Thoracic aorta (tissue), 2 donors: Measurements from ENCODE around the gene MIER2. TPM values are rescaled to one million over a fixed set of nuclear protein-coding genes. Genes with fewer than 3 reads are reported as not detected.
"Not testable (repeated sequence)": the region's sequence is repeated elsewhere in the genome, so short reads cannot be mapped to it uniquely, and the experiment has no call there.

Source experiments
- ATAC-seq: fragments of 150-250 bp; one replicate; pipeline ENCODE4 v1.8.0; 2017; ENCODE audit warnings: low read depth; ENCODE audit not compliant: insufficient number of reproducible peaks, low FRiP score
- DNase-seq: peaks from one replicate; pipeline ENCODE4 v3.0.0-alpha.2; 2020; ENCODE audit warnings: low spot score
- H3K27ac ChIP-seq, 2 donors: fragments of 200-600 bp; sonication (generic); 1 replicate in 1 of 2; 2 replicates in 1 of 2; pipeline ENCODE4 v1.5.1; 2016; ENCODE audit warnings: mild to moderate bottlenecking in 2 of 2, moderate library complexity in 2 of 2
- H3K27me3 ChIP-seq: fragments of 200-600 bp; sonication (generic); replicated peaks from 2 replicates; pipeline ENCODE4 v1.6.0; 2016; ENCODE audit warnings: mild to moderate bottlenecking; ENCODE audit not compliant: insufficient read depth
- H3K36me3 ChIP-seq: fragments of 200-600 bp; sonication (generic); one replicate; pipeline ENCODE4 v1.5.1; 2016
- H3K4me1 ChIP-seq, 2 donors: fragments of 200-600 bp; sonication (generic); 1 replicate in 1 of 2; 2 replicates in 1 of 2; pipeline versions ENCODE4 v1.5.1 to v1.6.0; 2016; ENCODE audit warnings: low read depth in 2 of 2, mild to moderate bottlenecking in 1 of 2; ENCODE audit not compliant: control insufficient read depth in 1 of 2
- H3K4me3 ChIP-seq: fragments of 200-600 bp; sonication (generic); 2 replicates; pipeline ENCODE4 v1.5.1; 2016; ENCODE audit warnings: mild to moderate bottlenecking
- H3K9me3 ChIP-seq: fragments of 200-600 bp; sonication (generic); 2 replicates; pipeline ENCODE4 v1.5.1; 2016
- total RNA-seq, 2 donors: library from RNA; depleted of rRNA; stranded (reverse); fragments of >200 nt; gene quantifications; one replicate each; pipeline versions ENCODE4 v1.1.0 to v1.2.3, GENCODE V29; 2016
- TF ChIP-seq, protein P1 (sequence below): fragments of 200-600 bp; sonication (generic); IDR thresholded peaks from one replicate; pipeline ENCODE4 v1.5.1; 2019; ENCODE audit warnings: antibody characterized with exemption

The MIER2 gene
- total RNA-seq, 2 donors from 2014 or later = 8.8 to 43.6 TPM

DNA sequence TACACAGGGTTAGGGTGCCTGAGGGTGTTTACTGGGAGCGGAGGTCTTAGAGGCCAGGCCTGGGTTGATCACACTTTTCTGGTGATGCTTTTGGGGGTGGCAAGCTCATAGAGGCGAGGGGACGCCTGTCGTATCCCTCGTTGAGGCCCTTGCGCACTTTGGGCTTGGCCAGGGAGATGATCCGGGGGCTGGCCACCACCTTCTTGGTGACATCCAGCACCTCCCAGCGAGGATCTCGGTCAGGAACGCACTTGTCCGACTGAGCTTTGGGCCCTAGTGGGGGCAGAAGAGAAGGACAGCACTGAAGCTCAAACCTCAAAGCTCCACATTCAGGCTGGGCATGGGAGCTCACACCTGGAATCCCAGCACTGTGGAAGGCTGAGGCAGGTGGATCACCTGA lies 17.6 kb upstream of the MIER2 start:
- no peak overlapping the region for H3K4me3 ChIP-seq
- H3K27ac ChIP-seq = no peak overlapping the region
- H3K9me3 ChIP-seq = no peaks in the 10 kb centered on the region
- H3K36me3 ChIP-seq = no peaks in the 10 kb centered on the region
- ATAC-seq (no peak), DNase-seq (no peak)
- no peaks in the 10 kb centered on the region for H3K4me1 ChIP-seq
- H3K27me3 ChIP-seq = no peaks in the 10 kb centered on the region
- TF ChIP-seq, protein P1, sequence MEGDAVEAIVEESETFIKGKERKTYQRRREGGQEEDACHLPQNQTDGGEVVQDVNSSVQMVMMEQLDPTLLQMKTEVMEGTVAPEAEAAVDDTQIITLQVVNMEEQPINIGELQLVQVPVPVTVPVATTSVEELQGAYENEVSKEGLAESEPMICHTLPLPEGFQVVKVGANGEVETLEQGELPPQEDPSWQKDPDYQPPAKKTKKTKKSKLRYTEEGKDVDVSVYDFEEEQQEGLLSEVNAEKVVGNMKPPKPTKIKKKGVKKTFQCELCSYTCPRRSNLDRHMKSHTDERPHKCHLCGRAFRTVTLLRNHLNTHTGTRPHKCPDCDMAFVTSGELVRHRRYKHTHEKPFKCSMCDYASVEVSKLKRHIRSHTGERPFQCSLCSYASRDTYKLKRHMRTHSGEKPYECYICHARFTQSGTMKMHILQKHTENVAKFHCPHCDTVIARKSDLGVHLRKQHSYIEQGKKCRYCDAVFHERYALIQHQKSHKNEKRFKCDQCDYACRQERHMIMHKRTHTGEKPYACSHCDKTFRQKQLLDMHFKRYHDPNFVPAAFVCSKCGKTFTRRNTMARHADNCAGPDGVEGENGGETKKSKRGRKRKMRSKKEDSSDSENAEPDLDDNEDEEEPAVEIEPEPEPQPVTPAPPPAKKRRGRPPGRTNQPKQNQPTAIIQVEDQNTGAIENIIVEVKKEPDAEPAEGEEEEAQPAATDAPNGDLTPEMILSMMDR = no peak

DNA sequence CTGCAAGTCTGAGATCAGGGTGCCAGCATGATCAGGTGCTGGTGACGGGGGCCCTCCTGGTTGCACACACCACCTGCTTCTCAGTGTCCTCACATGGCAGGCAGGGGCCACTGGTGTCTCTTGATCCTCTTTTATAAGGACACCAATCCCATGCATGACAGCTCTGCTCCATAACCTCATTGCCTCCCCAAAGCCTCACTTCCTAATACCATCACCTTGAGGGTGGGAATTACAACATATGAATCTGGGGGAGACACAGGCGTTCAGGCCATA lies 15.0 kb upstream of the MIER2 start:
- TF ChIP-seq, protein P1 = no peak

DNA sequence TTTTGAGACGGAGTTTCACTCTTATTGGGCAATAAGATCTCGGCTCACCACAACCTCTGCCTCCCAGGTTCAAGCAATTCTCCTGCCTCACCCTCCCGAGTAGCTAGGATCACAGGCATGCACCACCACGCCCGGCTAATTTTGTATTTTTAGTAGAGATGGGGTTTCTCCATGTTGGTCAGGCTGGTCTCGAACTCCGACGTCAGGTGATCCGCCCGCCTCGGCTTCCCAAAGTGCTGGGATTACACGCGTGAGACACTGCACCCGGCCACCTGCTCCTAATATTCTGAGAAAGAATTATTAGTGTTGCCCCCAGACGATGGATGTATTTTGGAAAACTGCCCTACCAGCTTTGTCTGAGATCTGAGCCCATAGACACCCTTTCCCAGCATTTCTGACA lies 10.9 kb upstream of the MIER2 start:
- not testable (repeated sequence) for H3K27ac ChIP-seq, ATAC-seq, H3K36me3 ChIP-seq, H3K27me3 ChIP-seq, DNase-seq, H3K4me3 ChIP-seq, H3K4me1 ChIP-seq
- peaks cover 14% of the 10 kb centered on the region for H3K9me3 ChIP-seq

More for the DNA sequence above, 15.0 kb upstream of the MIER2 start:
- Histone ChIP-seq H3K36me3 (no peaks in the 10 kb centered on the region), H3K27ac (no peak overlapping the region), H3K4me3 (no peak overlapping the region), H3K4me1 (no peaks in the 10 kb centered on the region), H3K27me3 (no peaks in the 10 kb centered on the region), H3K9me3 (no peaks in the 10 kb centered on the region)
- DNase-seq (no peak), ATAC-seq (no peak)

DNA sequence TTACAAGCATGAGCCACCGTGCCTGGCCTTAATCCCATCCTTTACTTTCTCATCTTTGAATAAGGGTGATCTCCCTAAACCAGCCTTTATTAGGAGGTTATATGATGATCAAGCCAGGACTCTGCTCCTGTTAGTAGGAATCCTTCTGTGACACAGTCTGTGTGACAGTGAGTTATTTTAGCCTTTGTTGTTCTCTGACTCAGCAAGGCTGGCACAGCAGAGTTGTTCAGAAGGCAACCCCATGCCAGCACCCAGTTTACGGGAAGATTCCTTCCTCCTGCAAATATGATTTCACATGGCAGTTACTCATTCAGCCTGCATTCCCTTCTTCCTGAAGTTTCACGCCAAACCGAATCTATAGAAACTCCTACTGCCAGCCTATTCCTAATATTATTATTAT lies 10.5 kb upstream of the MIER2 start:
- Histone ChIP-seq H3K27ac (no peak overlapping the region), H3K36me3 (no peaks in the 10 kb centered on the region), H3K9me3 (peaks cover 14% of the 10 kb centered on the region), H3K4me1 (no peaks in the 10 kb centered on the region), H3K4me3 (no peak overlapping the region), H3K27me3 (no peaks in the 10 kb centered on the region)
- DNase-seq (no peak), ATAC-seq (no peak)
- TF ChIP-seq, protein P1 = no peak

DNA sequence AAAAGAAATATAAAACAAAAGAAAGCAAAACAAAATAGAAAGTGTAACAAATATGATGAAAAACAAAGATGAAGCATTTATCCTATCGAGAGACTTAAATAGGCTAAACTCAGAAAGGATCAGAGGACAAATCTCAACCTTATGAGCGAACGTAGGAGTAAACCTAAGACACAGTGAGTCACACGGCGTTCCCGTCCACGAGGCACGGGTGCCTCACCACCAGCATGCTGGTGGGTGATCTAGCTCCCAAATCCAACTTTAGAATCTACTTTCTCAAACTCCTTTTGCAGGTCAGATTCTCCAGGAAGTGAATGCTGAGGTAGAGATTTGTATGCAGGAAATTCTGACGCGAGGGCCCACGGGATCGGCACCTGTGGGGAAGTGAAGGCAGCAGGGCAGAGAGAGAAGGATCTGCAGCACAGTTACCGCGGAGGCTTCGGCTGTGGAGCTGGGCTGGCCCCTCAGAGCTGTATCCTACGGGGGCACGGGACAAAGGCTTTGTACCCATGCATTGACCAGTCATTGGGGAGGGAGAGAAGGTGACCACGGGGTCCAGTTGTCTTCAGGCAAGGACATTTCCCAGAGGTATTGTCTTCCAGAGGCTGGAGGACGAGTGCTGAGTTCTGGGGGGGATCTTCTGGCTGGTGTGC lies 7.5 kb upstream of the MIER2 start:
- Histone ChIP-seq H3K4me1 (no peaks in the 10 kb centered on the region), H3K27ac (no peak overlapping the region), H3K36me3 (no peaks in the 10 kb centered on the region), H3K27me3 (no peaks in the 10 kb centered on the region), H3K4me3 (no peak overlapping the region), H3K9me3 (peaks cover 14% of the 10 kb centered on the region)
- ATAC-seq = no peak
- no peak for DNase-seq
- TF ChIP-seq, protein P1 = no peak
